H7 (cell line): ENCODE results near the gene MYG1. TPM values are rescaled to one million over a fixed set of nuclear protein-coding genes. Genes with fewer than 3 reads are reported as not detected.

Experiments
- DNase-seq: peaks from one replicate; pipeline ENCODE4 v3.0.0; 2012
- H3K27me3 ChIP-seq: 2 replicates; pipeline ENCODE4 v1.6.0; 2011; ENCODE audit warnings: mild to moderate bottlenecking, low read length; ENCODE audit not compliant: control insufficient read depth, insufficient read depth
- H3K36me3 ChIP-seq: replicated peaks from 2 replicates; pipeline ENCODE4 v1.5.1; 2011; ENCODE audit warnings: low read length; ENCODE audit not compliant: control insufficient read depth, insufficient read depth
- H3K4me3 ChIP-seq: 2 replicates; pipeline ENCODE4 v1.5.1; 2011; ENCODE audit warnings: low read depth, mild to moderate bottlenecking, control low read depth, low read length, moderate library complexity; ENCODE audit not compliant: insufficient read depth
- total RNA-seq: library from RNA; depleted of rRNA; stranded (reverse); fragments of >200 nt; shearing (Covaris generic); gene quantifications from 2 replicates; pipeline ENCODE4 v1.2.3, GENCODE V29; 2014; rRNA removed

The MYG1 gene
- total RNA-seq, 1 experiment from 2014 or later, result 98.0 TPM

DNA sequence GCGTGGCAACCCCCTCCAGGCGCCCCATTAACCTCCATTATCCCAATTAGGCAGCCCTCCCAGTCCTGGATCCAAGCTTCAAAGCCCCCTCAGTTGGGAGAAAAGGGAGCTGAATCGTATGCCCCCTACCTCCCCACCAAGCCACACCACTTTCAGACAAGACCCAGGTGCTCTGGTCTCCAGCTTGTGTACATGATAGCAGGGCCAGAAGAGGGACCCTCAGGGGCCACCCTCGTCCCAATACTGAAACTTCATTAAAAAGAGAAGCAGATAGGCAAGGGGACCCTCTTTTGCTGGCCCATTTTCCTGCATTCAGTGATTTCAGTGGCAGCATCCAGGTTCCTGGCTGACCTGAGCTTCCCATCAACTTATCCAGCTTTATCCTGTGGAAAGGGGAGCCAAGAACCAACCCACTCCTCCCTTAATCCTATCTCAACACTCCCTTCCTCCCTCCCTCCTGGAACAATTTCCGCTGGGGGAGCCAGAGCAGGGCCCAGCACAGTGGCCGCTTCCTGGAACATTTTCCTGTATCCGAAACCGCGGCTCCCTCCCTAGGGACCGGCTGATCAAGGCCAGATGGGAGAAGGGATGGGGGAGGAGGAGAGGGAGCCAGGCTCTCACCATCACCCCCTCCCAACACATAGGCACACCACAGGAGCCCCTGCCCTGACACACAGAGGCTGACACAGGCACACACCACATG lies 46.1 kb downstream of the MYG1 start:
- peak overlapping the region; percentile 70 for H3K4me3 ChIP-seq
- peak; percentile 62 for DNase-seq
- peaks cover 7% of the 10 kb centered on the region for H3K27me3 ChIP-seq
- H3K36me3 ChIP-seq, result no peaks in the 10 kb centered on the region

DNA sequence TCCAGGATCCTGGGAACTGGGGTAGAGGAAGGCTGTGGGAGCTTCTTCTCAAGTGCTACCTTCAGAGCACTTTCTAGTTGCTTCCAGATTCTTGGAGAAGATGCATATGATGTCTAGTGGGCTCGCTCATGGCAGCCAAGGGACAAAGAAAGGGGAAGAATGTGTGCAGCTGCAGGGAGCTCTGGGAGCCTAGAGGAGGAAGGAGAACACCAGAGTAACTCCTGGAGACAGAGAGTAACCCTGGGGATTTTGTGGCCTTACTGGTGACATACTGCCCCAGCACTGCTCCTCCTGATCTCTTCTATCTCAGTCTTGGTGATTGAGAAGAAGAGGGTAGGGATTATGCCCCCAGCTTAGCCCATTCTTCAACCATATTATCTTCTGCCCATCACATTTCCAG lies 47.0 kb downstream of the MYG1 start:
- Histone ChIP-seq H3K27me3 (peaks cover 7% of the 10 kb centered on the region), H3K36me3 (no peaks in the 10 kb centered on the region), H3K4me3 (no peak overlapping the region)
- peak; percentile 13 for DNase-seq

DNA sequence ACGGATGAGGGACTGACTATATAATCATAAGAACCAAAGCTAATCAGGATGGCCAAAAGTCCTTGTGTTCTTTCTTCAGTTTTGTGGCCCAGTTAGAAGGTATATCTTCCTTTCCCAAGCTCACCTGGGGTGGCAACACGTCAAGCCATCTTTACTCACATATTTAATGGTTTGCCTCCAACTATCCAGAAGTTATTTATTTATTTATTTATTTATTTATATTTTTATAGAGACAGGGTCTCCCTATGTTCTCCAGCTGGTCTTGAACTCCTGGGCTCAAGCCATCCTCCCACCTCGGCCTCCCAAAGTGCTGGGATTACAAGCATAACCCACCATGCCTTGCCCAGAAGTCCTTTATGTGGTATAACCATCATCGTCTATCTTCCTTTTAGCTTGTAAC lies 48.4 kb downstream of the MYG1 start:
- H3K27me3 ChIP-seq, result peaks cover 7% of the 10 kb centered on the region
- no peaks in the 10 kb centered on the region for H3K36me3 ChIP-seq
- DNase-seq, result no peak
- H3K4me3 ChIP-seq, result no peak overlapping the region

DNA sequence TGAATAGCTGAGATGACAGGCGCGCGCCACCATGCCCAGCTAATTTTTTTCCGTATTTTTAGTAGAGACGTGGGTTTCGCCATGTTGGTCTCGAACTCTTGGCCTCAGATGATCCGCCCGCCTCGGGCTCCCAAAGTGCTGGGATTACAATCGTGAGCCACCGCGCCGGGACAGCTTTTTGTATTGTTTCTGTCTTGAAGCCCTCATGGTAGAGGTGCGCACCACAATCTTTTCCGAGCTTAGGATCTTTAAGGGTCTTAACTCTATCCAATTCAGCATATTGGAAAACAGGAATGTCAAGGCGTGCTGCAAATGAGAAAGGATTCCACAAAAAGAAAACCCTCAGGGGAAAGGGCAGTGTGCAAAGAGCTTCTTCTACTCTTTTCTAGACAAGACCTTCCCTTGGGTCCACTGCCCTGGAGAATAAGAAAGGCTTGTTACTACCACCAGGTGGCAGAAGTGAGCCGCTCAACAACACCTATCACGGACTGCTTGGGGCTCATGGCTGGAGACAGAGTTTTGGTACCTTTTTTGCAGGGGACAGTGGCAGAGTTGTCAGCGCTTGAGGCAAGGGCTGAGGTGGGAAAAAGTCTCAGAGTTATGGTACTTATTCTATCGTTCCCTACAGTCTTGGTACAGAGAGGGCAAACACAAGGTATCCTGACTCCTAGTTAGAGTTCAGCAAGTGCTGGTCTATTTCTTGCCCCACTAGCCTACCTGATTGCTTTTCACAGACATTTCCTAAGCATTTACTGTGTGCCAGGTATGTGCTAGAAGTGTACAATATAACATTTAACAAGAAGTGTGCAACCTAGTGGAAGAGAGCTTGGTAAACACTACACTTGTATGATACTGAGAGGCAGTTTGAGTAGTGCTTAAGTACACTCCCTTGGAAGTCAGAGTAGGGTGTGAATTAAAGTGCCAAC lies 53.1 kb downstream of the MYG1 start:
- H3K36me3 ChIP-seq, result no peaks in the 10 kb centered on the region
- DNase-seq, result peak; percentile 85
- no peaks in the 10 kb centered on the region for H3K27me3 ChIP-seq
- H3K4me3 ChIP-seq, result no peak overlapping the region

DNA sequence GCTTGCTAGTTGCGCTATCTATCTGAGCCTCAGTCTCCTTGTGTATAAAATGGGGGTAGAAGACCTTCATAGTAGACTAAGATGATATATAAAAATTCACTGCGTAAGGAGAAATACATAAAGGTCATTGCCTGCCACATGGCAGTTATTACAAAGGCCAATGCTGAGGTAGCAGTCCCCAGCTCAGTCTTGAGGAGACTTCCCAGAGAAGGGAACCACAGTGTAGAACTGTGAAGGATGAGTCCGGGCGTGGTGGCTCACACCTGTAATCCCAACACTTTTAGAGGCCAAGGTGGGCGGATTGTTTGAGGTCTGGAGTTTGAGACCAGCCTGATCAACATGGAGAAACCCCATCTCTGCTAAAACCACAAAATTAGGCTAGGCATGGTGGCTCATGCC lies 53.8 kb downstream of the MYG1 start:
- no peak overlapping the region for H3K4me3 ChIP-seq
- DNase-seq, result no peak
- H3K27me3 ChIP-seq, result no peaks in the 10 kb centered on the region
- no peaks in the 10 kb centered on the region for H3K36me3 ChIP-seq

DNA sequence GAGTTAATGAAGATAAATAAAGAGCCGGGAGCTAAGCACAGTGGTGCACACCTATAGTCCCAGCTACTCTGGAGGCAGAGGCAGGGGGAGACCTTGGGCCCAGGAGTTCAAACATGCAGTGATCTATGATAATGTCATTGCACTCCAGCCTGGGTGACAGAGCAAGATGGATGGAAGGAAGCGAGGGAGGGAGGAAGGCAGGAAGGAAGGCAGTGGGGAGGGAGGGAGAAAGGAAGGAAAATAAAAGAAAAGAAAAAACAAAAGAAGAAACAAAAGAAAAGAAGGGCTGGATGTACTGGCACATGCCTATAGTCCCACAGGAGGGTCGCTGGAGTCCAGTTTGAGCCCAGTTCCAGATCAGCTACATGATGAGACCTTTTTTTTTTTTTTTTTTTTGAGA lies 55.6 kb downstream of the MYG1 start:
- Histone ChIP-seq H3K36me3 (no peaks in the 10 kb centered on the region), H3K4me3 (no peak overlapping the region), H3K27me3 (no peaks in the 10 kb centered on the region)
- no peak for DNase-seq

Other genes starting within 250 kb of the MYG1 start
- 7.6 and 8.7 TPM in 2 replicates for gene TNS2, start 249.6 kb upstream of the MYG1 start, total RNA-seq
- gene SPRYD3, start 220.3 kb upstream of the MYG1 start, total RNA-seq, result 8.3 and 8.7 TPM in 2 replicates
- gene IGFBP6, start 202.0 kb upstream of the MYG1 start, total RNA-seq, result 10.8 and 17.5 TPM in 2 replicates
- not detected in 2 replicates for gene SOAT2, start 196.2 kb upstream of the MYG1 start, total RNA-seq
- 8.7 and 9.1 TPM in 2 replicates for gene ZNF740, start 119.0 kb upstream of the MYG1 start, total RNA-seq
- 3.0 and 3.4 TPM in 2 replicates for gene CSAD, start 118.8 kb upstream of the MYG1 start, total RNA-seq
- gene ITGB7, start 92.4 kb upstream of the MYG1 start, total RNA-seq, result 0.30 and 0.52 TPM in 2 replicates
- gene RARG, start 67.5 kb upstream of the MYG1 start, total RNA-seq, result 50.1 and 58.1 TPM in 2 replicates
- gene ESPL1, start 31.4 kb upstream of the MYG1 start, total RNA-seq, result 43.6 and 46.2 TPM in 2 replicates
- gene PFDN5, start 4.2 kb upstream of the MYG1 start, total RNA-seq, result 242 and 304 TPM in 2 replicates
- 131 and 137 TPM in 2 replicates for gene AAAS, start 21.9 kb downstream of the MYG1 start, total RNA-seq
- gene SP7, start 36.7 kb downstream of the MYG1 start, total RNA-seq, result 0.14 and 0.44 TPM in 2 replicates
- gene SP1, start 80.5 kb downstream of the MYG1 start, total RNA-seq, result 46.7 and 51.8 TPM in 2 replicates
- 0.52 and 1.6 TPM in 2 replicates for gene AMHR2, start 124.2 kb downstream of the MYG1 start, total RNA-seq
- gene PRR13, start 142.0 kb downstream of the MYG1 start, total RNA-seq, result 87.1 and 130 TPM in 2 replicates
- 196 and 207 TPM in 2 replicates for gene PCBP2, start 152.4 kb downstream of the MYG1 start, total RNA-seq
- gene MAP3K12, start 199.8 kb downstream of the MYG1 start, total RNA-seq, result 8.0 and 8.7 TPM in 2 replicates
- 76.4 and 80.5 TPM in 2 replicates for gene TARBP2, start 201.6 kb downstream of the MYG1 start, total RNA-seq
- not detected in 2 replicates for gene NPFF, start 207.8 kb downstream of the MYG1 start, total RNA-seq